HG03439 (cell line): ENCODE results near the gene ARG2.

Experiments
- ATAC-seq: cut with Tn5 transposase; IDR thresholded peaks from one replicate; pipeline ENCODE4 v1.9.1; 2021; ENCODE audit warnings: mild to moderate bottlenecking, moderate library complexity; ENCODE audit not compliant: unreplicated experiment

Gene ARG2

DNA sequence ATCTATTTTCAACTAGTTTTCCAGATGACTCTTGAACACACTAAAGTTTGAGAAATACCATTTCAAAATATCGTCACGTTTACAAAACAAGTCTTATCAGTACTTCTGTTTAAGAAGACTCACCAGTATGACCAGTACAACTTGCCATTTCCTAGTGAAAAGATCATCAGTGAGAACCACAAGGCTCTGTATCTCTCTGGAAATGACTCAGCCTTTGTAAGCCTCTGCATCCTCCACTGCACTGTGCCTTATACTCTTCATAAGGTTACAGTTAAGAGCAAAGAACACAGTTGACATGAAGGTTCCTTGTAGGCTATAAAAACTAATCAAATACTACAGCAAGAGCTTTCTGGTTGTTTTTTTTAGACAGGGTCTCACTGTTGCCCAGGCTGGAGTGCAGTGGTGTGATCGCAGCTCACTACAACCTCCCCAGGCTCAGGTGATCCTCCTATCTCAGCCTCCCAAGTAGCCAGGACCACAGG is 60.4 kb downstream of the ARG2 start:
- ATAC-seq, result peak; percentile 93

DNA sequence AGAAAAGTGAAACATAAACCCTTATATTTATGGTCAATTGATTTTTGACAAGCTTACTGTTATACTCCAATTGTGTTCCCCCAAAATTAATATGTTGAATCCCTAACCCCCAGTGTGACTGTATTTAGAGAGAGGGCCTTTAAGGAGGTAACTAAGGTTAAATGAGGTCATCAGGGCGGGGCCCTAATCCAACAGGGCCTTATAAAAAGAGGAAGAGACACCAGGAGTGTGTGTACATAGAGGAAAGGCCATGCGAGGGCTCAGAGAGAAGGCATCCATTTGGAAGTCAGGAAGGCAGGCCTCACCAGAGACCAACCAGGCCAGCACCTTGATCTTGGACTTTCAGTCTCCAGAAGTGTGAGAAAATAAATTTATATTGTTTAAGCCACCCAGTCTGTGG is 61.2 kb downstream of the ARG2 start:
- ATAC-seq, result no peak

DNA sequence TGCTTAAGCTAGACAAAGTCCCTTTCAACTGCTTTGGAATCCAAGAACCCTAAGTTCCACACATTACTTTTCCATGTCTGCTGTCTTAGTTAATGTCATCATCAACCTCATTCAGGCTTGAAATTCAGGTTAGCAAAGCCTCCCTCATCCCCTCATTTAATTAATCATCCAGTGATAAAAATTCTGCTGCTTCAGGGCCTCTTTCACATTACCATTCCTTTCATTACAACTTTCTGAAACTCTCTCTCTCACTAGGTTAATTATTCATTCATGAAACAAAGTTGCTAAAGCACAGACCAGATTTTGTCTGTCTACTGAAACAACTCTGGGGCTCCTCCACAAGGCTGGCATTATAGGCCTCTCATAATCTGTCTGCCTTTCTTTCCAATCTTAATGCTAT is 64.1 kb downstream of the ARG2 start:
- no peak for ATAC-seq

DNA sequence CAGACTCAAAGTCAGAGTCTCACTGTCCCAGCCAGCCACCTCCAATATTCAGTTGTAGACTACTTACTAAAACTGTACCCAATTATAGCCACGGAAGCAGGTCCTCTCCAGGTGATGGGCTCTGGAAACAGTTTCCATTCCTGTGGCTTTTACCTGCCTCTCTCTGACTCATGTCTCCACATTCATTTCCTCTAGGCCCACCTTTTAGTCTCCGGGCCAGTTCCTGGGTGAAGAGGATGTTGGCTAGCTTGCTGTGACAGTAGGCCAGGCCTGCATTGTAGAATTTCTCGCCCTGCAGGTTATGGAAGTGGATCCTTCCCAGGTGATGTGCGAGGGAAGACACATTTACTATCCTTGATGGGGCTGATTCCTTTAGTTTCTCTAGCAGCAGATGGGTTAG is 70.3 kb downstream of the ARG2 start:
- ATAC-seq, result no peak

DNA sequence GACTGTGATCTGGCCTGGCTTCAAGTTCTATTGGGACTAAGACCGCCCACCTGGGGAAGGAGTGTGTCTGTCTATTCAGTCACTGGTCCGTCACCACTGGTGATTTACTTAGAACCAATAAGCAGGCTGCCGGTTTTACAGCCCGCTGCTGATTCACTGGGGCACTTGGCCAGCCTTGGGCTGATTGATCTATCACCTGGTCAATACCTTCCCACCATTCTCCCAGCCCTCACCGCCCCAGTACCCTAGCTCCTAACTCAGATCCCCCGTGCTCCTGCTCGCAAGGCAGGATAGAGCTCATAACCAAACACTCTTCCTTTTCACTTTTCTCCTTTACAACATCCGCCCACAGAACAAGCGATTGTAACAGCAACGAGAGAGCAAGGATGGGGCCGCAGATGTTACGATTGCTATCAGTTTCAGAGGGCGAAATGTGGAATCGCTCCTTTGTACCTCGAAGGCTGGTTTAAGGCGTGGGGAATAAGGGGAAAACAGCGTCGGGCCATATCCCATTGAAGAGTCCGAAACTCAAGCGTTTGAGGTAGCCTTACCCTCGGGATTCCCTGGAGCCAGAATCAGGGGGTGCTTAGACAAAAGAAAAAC is 75.2 kb downstream of the ARG2 start:
- ATAC-seq, result peak; percentile 77

DNA sequence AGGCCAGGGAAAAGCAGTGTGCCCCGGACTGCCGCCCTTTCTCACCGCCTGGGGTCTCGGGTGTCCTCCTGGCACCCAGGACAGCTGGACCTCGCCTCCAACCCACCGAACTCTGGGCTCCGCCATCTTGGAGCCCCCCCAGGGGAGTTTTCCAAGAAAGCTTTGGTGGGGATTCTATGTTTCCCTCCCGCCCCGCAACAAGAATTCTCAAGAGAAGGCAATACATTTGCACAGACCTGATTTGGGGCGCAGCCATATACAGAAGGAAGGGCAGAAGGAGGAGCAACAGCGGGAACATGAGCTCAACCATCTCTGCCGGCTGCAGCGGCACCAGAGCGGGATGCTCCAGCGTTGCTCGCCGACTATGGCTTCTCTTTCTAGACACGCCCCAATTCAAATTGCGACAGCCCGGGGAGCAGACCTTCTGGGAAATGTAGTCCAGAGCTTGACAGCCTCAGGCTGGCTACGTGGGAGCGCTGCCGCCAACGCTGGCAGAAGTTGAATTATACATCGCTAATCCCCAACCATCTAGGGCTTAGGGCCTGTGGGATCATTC is 75.8 kb downstream of the ARG2 start, which contains the start of gene RDH11:
RDH11 (minus strand) TSS at position 371 of the 556 bp plus-strand sequence; CDS start at position 310, 61 bp downstream.
- peak; percentile 90 for ATAC-seq

DNA sequence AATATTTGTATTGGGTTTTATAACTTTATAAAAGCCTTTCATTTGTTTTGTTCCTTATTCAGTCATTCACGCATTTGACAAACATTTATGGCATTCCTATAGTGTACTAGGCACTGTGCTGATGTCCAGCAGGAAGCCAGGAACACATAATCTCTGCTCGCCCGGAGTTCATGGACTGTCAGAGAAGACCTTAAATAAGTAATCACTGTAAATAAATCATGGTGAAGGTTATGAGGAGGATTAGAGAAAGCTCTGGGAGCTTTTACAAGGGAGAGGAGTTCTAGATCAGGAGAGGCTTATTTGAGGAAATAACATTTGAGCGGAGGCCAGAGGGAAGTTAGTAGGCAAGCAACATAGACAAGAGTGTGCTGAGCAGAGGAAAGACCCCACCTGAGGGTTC is 77.3 kb downstream of the ARG2 start:
- ATAC-seq, result no peak

DNA sequence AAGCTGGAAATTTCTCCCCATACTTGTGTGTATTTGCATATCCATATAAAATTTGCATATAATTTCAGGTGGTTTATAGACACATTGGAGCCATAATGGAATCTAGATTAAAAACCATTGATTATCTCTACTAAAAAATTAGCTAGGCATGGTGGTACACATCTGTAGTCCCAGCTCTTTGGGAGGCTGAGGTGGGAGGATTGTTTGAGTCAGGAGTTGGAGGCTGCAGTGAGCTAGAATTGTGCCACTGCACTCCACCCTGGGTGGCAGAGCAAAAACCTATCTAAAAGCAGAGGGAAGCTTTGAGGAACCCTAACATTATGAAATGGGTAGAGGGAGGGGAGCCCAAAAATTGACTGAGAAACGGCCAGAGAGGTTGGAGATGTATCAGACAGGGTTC is 78.5 kb downstream of the ARG2 start:
- ATAC-seq, result no peak
